Esophagus muscularis mucosa (tissue), 3 donors: Measurements from ENCODE around the gene PIEZO1.

Experiments
- POLR2A ChIP-seq: fragments of 450-650 bp; IDR thresholded peaks from one replicate; pipeline ENCODE4 v1.6.1; 2017; ENCODE audit warnings: antibody characterized with exemption, moderate library complexity, mild to moderate bottlenecking, low read depth
- POLR2AphosphoS5 ChIP-seq, 2 donors: sonication (generic); formaldehyde crosslinking; IDR thresholded peaks; one replicate each; pipeline ENCODE4 v1.6.1; 2017; ENCODE audit warnings: antibody characterized with exemption in 2 of 2
- TF ChIP-seq, protein P1 (sequence below), 3 experiments: fragments of 200-600 bp in 2 of 3; fragments of 450-650 bp in 1 of 3; sonication (generic) in 2 of 3; IDR thresholded peaks; one replicate each; pipeline ENCODE4 v1.5.1; 2017 to 2019; ENCODE audit warnings: antibody characterized with exemption in 3 of 3, mild to moderate bottlenecking in 2 of 3, moderate library complexity in 1 of 3

DNA sequence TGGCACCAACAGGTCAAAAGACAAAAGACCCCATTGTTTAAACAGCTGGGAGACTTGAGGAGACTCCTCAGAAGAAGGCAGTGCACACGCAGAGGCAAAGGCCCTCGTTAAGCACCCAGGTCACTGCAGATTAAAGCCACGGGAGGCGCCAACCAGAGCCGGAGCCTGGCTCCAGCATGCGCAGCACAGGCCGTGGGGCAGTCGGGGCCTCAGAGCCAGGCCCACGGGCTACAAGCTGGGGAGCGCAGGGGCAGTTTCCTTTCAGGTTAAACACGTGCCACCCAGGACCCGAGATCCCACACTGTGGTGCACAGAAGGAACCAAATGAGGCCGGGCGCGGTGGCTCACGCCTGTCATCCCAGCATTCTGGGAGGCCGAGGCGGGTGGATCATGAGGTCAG, 9.2 kb downstream of the PIEZO1 start:
- TF ChIP-seq, protein P1, sequence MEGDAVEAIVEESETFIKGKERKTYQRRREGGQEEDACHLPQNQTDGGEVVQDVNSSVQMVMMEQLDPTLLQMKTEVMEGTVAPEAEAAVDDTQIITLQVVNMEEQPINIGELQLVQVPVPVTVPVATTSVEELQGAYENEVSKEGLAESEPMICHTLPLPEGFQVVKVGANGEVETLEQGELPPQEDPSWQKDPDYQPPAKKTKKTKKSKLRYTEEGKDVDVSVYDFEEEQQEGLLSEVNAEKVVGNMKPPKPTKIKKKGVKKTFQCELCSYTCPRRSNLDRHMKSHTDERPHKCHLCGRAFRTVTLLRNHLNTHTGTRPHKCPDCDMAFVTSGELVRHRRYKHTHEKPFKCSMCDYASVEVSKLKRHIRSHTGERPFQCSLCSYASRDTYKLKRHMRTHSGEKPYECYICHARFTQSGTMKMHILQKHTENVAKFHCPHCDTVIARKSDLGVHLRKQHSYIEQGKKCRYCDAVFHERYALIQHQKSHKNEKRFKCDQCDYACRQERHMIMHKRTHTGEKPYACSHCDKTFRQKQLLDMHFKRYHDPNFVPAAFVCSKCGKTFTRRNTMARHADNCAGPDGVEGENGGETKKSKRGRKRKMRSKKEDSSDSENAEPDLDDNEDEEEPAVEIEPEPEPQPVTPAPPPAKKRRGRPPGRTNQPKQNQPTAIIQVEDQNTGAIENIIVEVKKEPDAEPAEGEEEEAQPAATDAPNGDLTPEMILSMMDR (IDR thresholded peaks at IDR 0.05): no peak
- TF ChIP-seq POLR2A (no peak), POLR2AphosphoS5 (IDR thresholded peaks at IDR 0.05) (no peak)
